Loucy (cell line): ENCODE data around the gene GAPDHS.

Source experiments
- H2AFZ ChIP-seq: fragments of 200-600 bp; sonication (generic); 2 replicates; pipeline ENCODE4 v1.6.0; 2016; ENCODE audit warnings: antibody characterized with exemption, mild to moderate bottlenecking, low read length, moderate library complexity
- H3F3A ChIP-seq: fragments of 200-600 bp; 2 replicates; pipeline ENCODE4 v1.6.0; 2016; ENCODE audit warnings: antibody characterized with exemption, low read depth, mild to moderate bottlenecking
- H3K27me3 ChIP-seq: fragments of 200-600 bp; sonication (generic); 2 replicates; pipeline ENCODE4 v1.6.1; 2014; ENCODE audit warnings: low read length, mild to moderate bottlenecking; ENCODE audit not compliant: insufficient read depth, poor library complexity, severe bottlenecking
- H3K36me3 ChIP-seq: fragments of 200-600 bp; sonication (generic); 2 replicates; pipeline ENCODE4 v1.6.1; 2016; ENCODE audit warnings: low read length; ENCODE audit not compliant: insufficient read depth
- H3K4me1 ChIP-seq: fragments of 200-600 bp; sonication (generic); 2 replicates; pipeline ENCODE4 v1.5.1; 2014; ENCODE audit warnings: low read length, mild to moderate bottlenecking; ENCODE audit not compliant: insufficient read depth, poor library complexity, severe bottlenecking
- H3K4me2 ChIP-seq: fragments of 200-600 bp; sonication (generic); 2 replicates; pipeline ENCODE4 v1.6.0; 2014; ENCODE audit warnings: antibody characterized with exemption, low read length, low read depth, mild to moderate bottlenecking; ENCODE audit not compliant: poor library complexity, severe bottlenecking
- H3K4me3 ChIP-seq: fragments of 200-600 bp; sonication (generic); 2 replicates; pipeline ENCODE4 v1.5.1; 2014; ENCODE audit warnings: low read length, mild to moderate bottlenecking, mixed read lengths; ENCODE audit not compliant: poor library complexity, severe bottlenecking
- H3K79me2 ChIP-seq: fragments of 200-600 bp; sonication (generic); 2 replicates; pipeline ENCODE4 v1.6.1; 2014; ENCODE audit warnings: low read length; ENCODE audit not compliant: insufficient read depth
- H3K9ac ChIP-seq: fragments of 200-600 bp; sonication (generic); 2 replicates; pipeline ENCODE4 v1.6.0; 2014; ENCODE audit warnings: mild to moderate bottlenecking, low read depth, low read length, moderate library complexity; ENCODE audit not compliant: poor library complexity, severe bottlenecking
- H3K9me2 ChIP-seq: fragments of 200-600 bp; sonication (generic); replicated peaks from 2 replicates; pipeline ENCODE4 v1.6.1; 2016; ENCODE audit warnings: low read depth, low read length, mixed read lengths
- H3K9me3 ChIP-seq: fragments of 200-600 bp; sonication (generic); 2 replicates; pipeline ENCODE4 v1.6.1; 2014; ENCODE audit warnings: mild to moderate bottlenecking, antibody characterized with exemption, low read length, low read depth; ENCODE audit not compliant: insufficient read depth
- H4K20me1 ChIP-seq: fragments of 200-600 bp; sonication (generic); 2 replicates; pipeline ENCODE4 v1.6.0; 2014; ENCODE audit warnings: antibody characterized with exemption, low read length, mild to moderate bottlenecking; ENCODE audit not compliant: insufficient read depth, poor library complexity, severe bottlenecking
- EZH2phosphoT487 ChIP-seq: fragments of 200-600 bp; IDR thresholded peaks from 2 replicates; pipeline ENCODE4 v1.6.1; 2018; ENCODE audit warnings: antibody characterized with exemption, mild to moderate bottlenecking, moderate library complexity, borderline replicate concordance
- TF ChIP-seq, protein P1 (sequence below): fragments of 200-600 bp; sonication (generic); conservative IDR thresholded peaks from 2 replicates; pipeline ENCODE4 v1.5.1; 2014; ENCODE audit warnings: mild to moderate bottlenecking, antibody characterized with exemption, low read length

GAPDHS gene

DNA sequence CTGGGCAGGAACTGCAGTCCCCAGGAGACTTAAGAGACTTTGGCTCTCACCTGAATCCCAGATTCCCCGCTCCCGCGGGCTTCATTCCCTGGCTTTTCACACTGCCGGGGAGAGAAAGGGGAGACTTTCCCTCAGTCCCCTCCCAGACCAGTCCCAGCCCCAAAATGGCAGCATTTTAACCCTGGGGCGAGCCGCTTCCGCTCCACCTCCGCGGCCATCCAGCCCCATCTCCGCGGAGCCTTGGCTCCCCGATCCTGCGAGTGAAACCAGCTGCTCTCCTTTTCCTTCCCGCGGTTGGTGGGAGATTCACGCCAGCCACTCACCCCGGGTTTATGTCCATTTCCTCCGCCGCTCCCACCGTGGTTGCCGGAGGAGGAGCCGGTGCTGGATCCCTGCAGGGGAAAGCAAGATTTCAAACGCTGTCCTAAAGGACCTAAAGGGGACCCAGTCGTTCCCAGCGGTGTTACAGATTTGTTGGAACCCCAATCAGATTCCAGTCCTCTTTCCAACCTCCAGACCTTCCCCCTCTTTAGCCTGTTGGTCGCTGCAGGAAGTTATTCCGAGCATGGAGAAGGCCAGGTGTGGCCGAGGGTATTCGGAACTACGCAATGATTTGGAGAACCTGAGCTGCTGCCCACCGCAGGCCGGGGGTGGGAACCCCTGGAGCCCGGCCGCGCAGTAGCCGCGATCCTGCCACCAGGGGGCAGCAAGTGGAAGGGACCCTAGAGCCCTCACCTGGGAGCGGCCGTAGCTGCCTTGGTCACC is 23.2 kb upstream of the GAPDHS start:
- peak overlapping the region; percentile 87 for H2AFZ ChIP-seq
- no peaks in the 10 kb centered on the region for H3K27me3 ChIP-seq
- H3K36me3 ChIP-seq = no peaks in the 10 kb centered on the region
- H3K9me3 ChIP-seq = no peaks in the 10 kb centered on the region
- H3K4me2 ChIP-seq = peak overlapping the region; percentile 75
- H4K20me1 ChIP-seq = no peaks in the 10 kb centered on the region
- no peaks in the 10 kb centered on the region for H3F3A ChIP-seq
- peak overlapping the region; percentile 72 for H3K4me3 ChIP-seq
- no peak for TF ChIP-seq EZH2phosphoT487
- TF ChIP-seq, protein P1, sequence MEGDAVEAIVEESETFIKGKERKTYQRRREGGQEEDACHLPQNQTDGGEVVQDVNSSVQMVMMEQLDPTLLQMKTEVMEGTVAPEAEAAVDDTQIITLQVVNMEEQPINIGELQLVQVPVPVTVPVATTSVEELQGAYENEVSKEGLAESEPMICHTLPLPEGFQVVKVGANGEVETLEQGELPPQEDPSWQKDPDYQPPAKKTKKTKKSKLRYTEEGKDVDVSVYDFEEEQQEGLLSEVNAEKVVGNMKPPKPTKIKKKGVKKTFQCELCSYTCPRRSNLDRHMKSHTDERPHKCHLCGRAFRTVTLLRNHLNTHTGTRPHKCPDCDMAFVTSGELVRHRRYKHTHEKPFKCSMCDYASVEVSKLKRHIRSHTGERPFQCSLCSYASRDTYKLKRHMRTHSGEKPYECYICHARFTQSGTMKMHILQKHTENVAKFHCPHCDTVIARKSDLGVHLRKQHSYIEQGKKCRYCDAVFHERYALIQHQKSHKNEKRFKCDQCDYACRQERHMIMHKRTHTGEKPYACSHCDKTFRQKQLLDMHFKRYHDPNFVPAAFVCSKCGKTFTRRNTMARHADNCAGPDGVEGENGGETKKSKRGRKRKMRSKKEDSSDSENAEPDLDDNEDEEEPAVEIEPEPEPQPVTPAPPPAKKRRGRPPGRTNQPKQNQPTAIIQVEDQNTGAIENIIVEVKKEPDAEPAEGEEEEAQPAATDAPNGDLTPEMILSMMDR = peak; percentile 88
- H3K9ac ChIP-seq = peak overlapping the region; percentile 58
- H3K79me2 ChIP-seq = no peaks in the 10 kb centered on the region
- no peaks in the 10 kb centered on the region for H3K9me2 ChIP-seq
- peaks cover 13% of the 10 kb centered on the region for H3K4me1 ChIP-seq

DNA sequence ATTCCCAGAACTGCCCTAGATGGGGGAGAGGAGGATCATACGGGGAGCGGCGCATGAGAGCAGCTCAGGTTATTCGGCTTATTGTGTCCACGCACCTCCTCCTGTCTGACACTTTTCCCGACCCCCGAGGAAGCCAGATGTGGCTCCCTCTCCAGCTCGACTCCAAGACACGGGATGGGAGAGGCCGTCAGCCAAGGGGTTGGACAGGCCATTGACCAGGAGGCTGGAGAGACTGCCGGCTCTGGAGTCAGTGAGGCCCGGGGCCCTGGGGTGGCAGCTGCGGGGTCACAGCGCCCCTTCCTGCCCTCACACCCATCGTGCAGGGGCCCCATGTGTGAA is 22.7 kb upstream of the GAPDHS start:
- Histone ChIP-seq H3K36me3 (no peaks in the 10 kb centered on the region), H3F3A (no peaks in the 10 kb centered on the region), H4K20me1 (no peaks in the 10 kb centered on the region), H3K27me3 (no peaks in the 10 kb centered on the region), H3K79me2 (no peaks in the 10 kb centered on the region), H3K9me2 (no peaks in the 10 kb centered on the region), H3K4me3 (peak overlapping the region; percentile 72), H3K4me1 (peaks cover 13% of the 10 kb centered on the region), H3K9ac (no peak overlapping the region), H3K4me2 (peak overlapping the region; percentile 75), H3K9me3 (no peaks in the 10 kb centered on the region), H2AFZ (no peak overlapping the region)
- TF ChIP-seq, protein P1 = no peak
- no peak for TF ChIP-seq EZH2phosphoT487

DNA sequence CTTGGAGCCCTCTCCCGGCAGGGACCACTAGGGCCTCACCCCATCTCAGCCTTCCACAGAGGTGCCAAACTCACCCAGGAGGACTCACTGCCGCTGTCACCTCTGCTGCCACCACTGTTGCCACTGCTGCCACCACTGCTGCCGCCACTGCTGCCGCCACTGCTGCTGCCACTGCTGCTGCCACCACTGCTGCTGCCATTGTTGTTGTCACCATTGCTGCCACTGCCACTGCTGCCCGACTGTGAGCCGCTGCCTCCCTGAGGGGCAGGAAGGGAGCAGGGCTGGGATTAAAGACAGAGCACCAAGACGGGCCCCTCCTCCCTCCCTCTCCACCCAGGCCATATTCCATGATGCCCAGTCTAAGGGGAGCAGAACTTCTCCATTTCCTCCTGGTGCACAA is 21.9 kb upstream of the GAPDHS start:
- Histone ChIP-seq H3K79me2 (no peaks in the 10 kb centered on the region), H3K4me1 (peaks cover 13% of the 10 kb centered on the region), H3K9me3 (no peaks in the 10 kb centered on the region), H2AFZ (no peak overlapping the region), H3K36me3 (no peaks in the 10 kb centered on the region), H4K20me1 (no peaks in the 10 kb centered on the region), H3K27me3 (no peaks in the 10 kb centered on the region), H3K4me3 (no peak overlapping the region), H3K9ac (no peak overlapping the region), H3K9me2 (no peaks in the 10 kb centered on the region), H3K4me2 (no peak overlapping the region), H3F3A (no peaks in the 10 kb centered on the region)
- TF ChIP-seq, protein P1 = no peak
- no peak for TF ChIP-seq EZH2phosphoT487
